GM18505 (cell line): Measurements from ENCODE around the gene ECHS1.
"Not testable (repeated sequence)": the region's sequence is repeated elsewhere in the genome, so short reads cannot be mapped to it uniquely, and the experiment has no call there.

Experiments used
- ATAC-seq: cut with Tn5 transposase; IDR thresholded peaks from one replicate; pipeline ENCODE4 v1.9.1; 2021; ENCODE audit not compliant: unreplicated experiment
- POLR2A ChIP-seq: IDR thresholded peaks from 4 replicates; pipeline ENCODE4 v1.6.1; 2011; ENCODE audit warnings: borderline replicate concordance; ENCODE audit not compliant: insufficient read depth, insufficient read length; ENCODE audit errors: extremely low read depth

The ECHS1 gene

GRCh38 chr10:133391249-133391635 lies 18.1 kb upstream of the ECHS1 start:
- TF ChIP-seq POLR2A, result no peak
- ATAC-seq, result no peak

DNA sequence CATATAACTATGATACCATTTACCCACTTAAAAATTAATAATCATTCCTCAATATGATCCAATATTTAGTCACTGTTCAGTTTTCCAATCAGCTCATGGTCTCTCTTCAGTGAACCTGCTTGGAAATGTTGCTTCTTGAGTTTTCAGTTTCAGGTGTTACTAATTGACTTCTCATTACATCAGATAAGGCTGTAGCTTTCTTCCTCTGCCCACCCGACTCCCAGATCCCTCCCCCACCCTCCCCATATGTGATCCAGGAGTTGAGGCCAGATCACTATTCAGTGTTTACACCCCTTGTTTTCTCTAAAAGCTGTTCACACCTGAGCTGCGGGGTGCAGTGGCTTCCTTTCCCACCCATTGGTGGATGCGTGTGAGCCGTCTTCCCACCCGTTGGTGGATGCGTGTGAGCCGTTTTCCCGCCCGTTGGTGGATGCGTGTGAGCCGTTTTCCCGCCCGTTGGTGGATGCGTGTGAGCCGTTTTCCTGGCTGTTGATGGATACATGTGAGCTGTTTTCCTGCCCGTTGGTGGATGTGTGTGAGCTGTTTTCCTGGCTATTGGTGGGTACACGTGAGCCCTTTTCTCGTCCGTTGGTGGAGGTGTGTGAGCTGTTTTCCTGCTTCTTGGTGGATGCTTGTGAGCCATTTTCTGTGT lies 17.6 kb upstream of the ECHS1 start:
- ATAC-seq, result no peak
- no peak for TF ChIP-seq POLR2A

DNA sequence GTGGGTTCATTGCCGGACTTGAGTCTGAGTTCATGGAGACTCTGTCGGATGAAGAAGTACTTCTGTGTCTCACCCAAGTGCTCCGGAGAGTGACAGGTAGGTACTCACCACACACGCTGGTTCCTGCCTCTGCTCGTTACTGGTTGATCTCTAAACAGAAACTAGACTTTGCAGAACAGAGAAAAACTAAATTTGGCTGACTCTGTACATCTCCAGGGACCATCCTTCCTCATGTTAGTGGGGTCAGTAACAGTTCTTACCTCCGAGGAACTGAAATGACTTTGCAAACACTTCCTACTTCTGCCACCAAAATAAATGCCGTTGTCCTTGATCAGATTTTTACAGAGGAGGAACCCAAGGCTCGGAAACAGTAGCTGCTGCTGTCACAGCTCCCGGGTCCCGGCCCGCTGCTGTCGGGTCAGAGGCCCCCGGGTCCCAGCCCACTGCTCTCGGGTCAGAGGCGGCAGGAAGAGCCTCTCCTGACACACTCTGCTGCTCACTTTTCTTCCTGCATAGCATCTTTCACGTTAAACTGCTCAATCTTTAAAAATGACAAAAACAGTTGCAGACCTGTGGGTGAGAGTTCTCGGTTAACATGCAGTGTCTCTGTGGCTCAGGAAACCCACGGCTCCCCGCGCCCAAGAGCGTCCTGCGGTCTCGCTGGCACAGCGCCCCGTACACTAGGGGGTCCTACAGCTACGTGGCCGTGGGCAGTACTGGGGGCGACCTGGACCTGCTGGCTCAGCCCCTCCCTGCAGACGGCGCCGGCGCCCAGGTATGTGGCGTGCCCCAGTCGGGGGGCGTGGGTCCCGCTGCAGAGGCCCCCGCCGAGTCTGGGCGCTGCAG lies 16.0 kb upstream of the ECHS1 start:
- peak; percentile 76 for ATAC-seq
- peak; percentile 67 for TF ChIP-seq POLR2A

DNA sequence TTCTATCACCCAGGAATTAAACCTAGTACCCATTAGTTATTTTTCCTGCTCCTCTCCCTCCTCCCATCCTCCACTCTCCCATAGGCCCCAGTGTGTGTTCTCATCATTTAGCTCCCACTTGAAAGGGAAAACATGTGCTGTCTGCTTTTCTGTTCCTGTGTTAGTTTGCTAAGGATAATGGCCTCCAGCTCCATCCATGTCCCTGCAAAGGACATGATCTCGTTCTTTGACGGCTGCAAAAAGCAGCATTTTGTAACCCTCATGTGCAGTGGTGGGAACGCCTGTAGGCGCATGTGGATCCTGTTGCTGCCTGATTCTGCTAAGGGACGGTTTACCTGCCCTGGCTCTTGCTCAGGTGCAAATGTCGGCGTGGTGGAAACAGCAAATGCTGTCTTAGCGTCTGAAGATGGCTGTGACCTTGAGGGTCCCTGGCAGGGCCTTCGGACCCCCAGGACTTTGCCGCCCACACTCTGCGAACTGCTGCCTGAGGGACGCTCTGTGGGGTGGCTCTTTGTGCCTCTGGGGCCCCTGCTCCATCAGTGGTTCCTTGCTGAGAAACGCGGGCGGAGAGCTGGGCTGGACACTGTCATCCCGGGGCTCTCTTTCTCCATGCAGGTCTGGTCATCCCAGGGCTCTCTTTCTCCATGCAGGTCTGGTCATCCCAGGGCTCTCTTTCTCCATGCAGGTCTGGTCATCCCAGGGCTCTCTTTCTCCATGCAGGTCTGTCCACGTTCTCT lies 15.2 kb upstream of the ECHS1 start:
- TF ChIP-seq POLR2A, result no peak
- ATAC-seq, result peak; percentile 3

DNA sequence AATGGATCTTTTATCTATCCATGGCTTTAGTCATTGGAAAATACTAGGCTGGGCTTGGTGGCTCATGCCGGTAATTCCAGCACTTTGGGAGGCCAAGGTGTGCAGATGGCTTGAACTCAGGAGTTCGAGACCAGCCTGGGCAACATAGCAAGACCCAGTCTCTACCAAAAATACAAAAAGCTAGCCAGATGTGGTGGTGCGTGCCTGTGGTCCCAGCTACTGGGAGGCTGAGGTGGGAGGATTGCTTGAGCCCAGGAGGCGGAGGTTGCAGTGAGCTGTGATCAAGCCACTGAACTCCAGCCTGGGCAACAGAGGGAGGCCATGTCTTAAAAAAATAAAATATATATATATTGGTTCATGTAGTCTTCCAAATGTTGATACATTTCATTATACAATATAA lies 13.8 kb upstream of the ECHS1 start:
- ATAC-seq, result not testable (repeated sequence)

DNA sequence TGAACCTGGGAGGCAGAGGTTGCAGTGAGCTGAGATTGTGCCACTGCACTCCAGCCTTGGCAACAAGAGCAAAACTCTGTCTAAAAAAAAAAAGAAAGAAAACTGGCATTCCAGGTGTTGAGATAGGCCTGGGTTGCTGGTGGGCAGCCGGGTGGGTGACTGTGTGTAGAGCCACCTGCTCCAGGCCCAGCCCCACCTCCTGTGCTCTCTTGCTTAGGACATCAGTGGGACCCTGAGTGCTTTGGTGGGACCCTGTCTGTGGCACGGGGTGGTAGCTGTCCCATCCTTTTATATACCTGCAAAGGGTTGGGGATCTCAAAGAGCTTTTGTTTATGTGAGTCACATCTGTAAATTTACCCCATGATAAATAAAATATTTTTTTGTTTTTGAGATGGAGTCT lies 12.1 kb upstream of the ECHS1 start:
- no peak for TF ChIP-seq POLR2A
- ATAC-seq, result no peak

GRCh38 chr10:133384071-133384470 lies 10.9 kb upstream of the ECHS1 start:
- TF ChIP-seq POLR2A, result no peak
- no peak for ATAC-seq

- no peak for ATAC-seq
- TF ChIP-seq POLR2A, result no peak
Observed at GRCh38 chr10:133383551-133383950, 10.4 kb upstream of the ECHS1 start.

DNA sequence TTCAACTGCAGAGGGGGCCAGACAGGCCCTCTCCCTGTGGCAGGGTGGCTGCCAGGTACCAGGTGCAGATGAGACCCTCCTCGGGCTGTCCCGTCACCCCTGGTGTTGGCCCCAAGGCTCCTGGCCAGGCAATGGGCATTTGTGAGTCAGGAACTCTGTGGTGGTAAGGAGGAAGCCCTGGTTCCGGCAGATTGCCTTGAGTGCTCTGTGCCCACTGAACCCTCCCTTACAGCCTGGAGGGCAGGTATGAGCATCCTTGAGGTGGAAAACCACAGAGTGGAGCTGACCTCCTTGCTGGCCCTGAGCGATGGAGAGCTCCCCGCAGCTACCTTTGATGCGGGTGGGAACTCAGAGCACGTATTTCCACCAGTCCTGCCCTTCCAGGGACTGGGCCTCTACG lies 7.9 kb upstream of the ECHS1 start:
- ATAC-seq, result no peak
- TF ChIP-seq POLR2A, result no peak

DNA sequence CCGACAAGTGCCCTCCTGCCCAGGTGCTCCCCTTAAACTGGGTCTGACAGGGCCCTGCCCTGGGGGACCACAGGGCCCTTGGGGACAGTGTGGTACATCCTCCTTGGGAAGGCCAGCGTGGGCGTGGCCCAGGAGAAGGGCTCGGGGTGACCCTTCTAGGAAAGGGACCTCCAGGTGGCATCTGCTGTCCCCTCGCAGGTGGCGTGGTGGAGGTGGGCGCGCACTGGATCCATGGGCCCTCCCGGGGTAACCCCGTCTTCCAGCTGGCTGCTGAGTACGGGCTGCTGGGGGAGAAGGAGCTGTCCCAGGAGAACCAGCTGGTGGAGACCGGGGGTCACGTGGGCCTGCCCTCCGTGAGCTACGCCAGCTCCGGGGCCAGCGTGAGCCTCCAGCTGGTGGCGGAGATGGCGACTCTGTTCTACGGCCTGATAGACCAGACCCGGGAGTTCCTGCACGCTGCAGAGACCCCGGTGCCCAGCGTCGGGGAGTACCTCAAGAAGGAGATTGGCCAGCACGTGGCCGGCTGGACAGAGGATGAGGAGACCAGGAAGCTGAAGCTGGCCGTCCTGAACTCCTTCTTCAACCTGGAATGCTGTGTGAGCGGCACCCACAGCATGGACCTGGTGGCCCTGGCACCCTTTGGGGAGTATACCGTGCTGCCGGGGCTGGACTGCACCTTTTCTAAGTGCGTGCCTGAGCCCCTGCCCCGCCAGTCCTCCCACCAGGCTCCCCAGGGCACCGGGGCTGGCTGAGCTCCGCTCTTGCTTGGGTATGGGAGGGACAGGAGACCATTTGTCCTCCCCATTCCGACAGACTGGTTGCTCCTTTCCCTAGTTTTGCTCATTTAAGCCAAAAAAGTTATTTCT lies 6.9 kb upstream of the ECHS1 start:
- no peak for ATAC-seq
- TF ChIP-seq POLR2A, result no peak

GRCh38 chr10:133379152-133379800 lies 6.1 kb upstream of the ECHS1 start, which contains the start of gene PAOX:
Gene PAOX (plus strand): TSS chr10:133379262. CDS start chr10:133379317, 55 bp downstream.
- peak; percentile 53 for ATAC-seq
- TF ChIP-seq POLR2A, result peak; percentile 68
